Astrocyte of the cerebellum (primary cell): ENCODE results near the gene MRTFA.
A peak's percentile ranks its signal among the peaks of the same experiment; 100 is the strongest.
"Not testable (repeated sequence)": the region's sequence is repeated elsewhere in the genome, so short reads cannot be mapped to it uniquely, and the experiment has no call there.

Experiments
- DNase-seq: peaks from one replicate; pipeline ENCODE4 v3.0.0-alpha.2; 2011; ENCODE audit warnings: low read depth
- H3K4me3 ChIP-seq: 2 replicates; pipeline ENCODE4 v1.5.1; 2011; ENCODE audit warnings: mild to moderate bottlenecking, low read depth, low read length, moderate library complexity
- in situ Hi-C: cut with HindIII; loops from 2 replicates; pipeline ENCODE4 v1.10.0; 2017; ENCODE audit warnings: low sequenced_read_pairs
- TF ChIP-seq, protein P1 (sequence below): IDR thresholded peaks from 2 replicates; pipeline ENCODE4 v1.5.1; 2012; ENCODE audit warnings: low read length, low read depth, moderate library complexity, mild to moderate bottlenecking; ENCODE audit errors: missing control alignments

The MRTFA gene

DNA sequence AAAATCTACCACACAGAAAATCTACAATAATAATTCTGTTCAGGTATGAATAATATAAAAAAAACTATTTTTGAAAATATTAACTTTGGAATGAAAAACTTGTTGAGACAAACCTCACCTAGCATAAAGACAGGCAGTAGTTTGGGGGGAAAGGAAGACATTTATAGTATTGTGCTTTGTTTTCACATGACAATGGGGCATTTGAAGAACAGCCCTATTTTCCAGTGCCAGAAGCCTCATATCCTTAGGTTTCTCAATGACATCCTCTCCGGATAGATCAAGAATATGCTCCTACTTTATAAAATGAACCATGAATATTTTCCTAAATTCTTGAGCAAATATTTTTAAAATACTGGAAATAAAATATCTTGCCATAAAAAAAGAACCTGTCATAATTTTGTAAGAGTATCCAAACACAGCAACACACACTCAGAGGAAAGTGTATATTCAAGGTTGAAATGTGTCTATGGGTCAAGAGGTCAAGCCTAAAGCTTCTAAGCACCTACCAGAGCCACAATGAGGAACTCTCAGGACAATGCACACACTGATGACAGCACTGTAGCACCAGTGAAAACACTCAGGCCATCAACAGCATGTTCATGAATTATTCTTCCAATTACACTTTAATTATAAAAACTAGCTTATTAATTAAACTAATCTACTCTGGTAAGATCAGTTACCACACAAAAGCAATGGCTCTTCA is 68.7 kb downstream of the MRTFA start:
- no peak for DNase-seq
- TF ChIP-seq, protein P1, sequence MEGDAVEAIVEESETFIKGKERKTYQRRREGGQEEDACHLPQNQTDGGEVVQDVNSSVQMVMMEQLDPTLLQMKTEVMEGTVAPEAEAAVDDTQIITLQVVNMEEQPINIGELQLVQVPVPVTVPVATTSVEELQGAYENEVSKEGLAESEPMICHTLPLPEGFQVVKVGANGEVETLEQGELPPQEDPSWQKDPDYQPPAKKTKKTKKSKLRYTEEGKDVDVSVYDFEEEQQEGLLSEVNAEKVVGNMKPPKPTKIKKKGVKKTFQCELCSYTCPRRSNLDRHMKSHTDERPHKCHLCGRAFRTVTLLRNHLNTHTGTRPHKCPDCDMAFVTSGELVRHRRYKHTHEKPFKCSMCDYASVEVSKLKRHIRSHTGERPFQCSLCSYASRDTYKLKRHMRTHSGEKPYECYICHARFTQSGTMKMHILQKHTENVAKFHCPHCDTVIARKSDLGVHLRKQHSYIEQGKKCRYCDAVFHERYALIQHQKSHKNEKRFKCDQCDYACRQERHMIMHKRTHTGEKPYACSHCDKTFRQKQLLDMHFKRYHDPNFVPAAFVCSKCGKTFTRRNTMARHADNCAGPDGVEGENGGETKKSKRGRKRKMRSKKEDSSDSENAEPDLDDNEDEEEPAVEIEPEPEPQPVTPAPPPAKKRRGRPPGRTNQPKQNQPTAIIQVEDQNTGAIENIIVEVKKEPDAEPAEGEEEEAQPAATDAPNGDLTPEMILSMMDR: no peak
- no peak overlapping the region for H3K4me3 ChIP-seq
- in situ Hi-C loops: loop anchor here (5.0 kb wide), 1 partner anchor 35 kb away; no protein-coding TSS in a partner anchor

DNA sequence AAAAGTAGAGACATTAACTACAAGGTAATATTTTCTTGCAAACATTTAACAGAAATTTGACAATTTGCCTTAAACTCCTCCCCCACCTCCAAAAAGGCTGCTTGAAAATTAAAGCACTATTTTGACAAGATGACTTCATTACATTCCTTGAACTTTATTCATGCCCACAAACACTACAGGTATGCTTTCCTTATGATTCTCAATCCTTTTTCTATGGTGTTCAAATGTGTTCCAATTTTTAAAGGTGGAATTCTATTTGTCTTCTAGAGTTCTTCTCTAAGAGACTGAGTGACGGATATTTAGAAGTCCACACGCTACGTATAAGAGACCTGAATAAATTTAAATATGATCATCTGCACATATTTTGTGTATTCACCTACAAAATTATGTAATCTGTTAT is 69.4 kb downstream of the MRTFA start:
- in situ Hi-C loops: loop anchor here (5.0 kb wide), 1 partner anchor 35 kb away; no protein-coding TSS in a partner anchor
- H3K4me3 ChIP-seq: no peak overlapping the region
- DNase-seq: peak; percentile 33
- TF ChIP-seq, protein P1: no peak

DNA sequence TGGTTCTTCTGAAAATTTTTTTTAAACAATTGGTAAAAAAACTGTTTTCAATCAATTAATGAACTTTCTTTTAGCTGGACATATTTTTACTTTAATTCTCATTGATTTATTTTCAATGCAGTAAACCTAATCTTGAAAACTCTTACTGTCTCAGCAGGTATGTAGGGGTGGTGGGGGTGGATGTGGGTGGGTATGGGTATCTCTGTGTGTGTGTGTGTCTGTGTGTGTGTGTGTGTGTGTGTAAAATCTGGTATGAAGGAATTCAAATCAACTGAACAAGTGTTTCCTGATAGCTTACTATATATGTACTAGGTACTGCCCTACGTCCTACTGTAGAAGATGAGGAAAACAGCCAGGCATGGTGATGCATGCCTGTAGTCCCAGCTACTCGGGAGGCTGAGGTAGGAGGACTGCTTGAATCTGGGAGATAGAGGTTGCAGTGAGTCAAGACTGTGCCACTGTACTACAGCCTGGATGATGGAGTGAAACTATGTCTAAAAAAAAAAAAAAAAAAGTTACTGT is 75.5 kb downstream of the MRTFA start:
- TF ChIP-seq, protein P1: no peak
- in situ Hi-C loops: no loop called here
- no peak overlapping the region for H3K4me3 ChIP-seq
- DNase-seq: no peak

DNA sequence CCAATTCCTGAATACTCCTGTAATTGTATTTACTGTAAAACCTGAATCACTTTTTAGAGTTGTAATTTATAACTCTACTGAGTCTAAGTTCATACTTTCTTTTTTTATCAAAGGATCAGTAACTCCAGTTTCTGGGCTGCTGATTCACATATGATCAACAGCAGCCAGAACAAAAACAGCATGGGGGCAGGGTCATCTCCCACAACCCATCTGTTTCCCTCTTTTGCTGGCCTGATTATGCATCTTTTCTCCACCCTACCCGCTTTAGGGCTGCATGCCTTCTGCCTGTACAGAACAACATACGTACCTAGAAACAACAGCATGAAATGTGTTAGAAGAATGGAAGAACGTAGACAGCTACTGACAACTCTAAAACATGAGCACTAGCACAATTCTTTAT is 76.0 kb downstream of the MRTFA start:
- in situ Hi-C loops: no loop called here
- H3K4me3 ChIP-seq: no peak overlapping the region
- TF ChIP-seq, protein P1: no peak
- peak; percentile 52 for DNase-seq

DNA sequence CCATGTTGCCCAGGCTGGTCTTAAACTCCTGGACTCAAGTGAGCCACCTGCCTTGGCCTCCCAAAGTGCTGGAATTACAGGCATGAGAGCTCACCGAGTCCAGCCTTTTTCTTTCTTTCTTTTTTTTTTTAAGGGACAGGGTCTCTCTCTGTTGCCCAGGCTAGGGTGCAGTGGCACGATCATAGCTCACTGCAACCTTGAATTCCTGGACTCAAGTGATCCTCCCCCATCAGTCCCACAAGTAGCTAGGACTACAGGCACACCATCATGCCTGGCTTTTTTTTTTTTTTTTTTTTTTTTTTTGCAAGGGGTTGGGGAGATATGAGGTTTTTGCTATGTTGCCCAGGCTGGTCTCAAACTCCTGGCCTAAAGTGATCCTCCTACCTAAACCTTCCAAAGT is 78.5 kb downstream of the MRTFA start:
- H3K4me3 ChIP-seq: no peak overlapping the region
- in situ Hi-C loops: no loop called here
- TF ChIP-seq, protein P1: no peak
- no peak for DNase-seq

DNA sequence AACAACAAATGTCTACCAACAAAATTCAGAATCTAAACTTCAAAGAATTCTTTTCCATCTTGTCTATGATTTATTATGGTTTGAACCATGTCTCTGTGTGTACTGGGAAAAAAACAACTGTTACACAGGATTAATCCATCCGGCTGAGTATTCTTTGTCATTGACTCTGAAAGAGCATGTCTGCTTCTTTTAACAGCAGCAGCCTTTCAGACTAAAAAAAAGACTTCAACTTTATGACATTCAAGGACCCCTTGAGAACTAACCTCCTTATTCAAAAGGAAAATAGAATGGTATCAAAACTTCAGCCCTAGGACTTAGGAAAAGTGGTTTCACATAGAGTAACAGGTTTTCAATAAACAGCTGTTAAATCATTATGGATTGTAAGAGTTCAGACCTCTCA is 79.9 kb downstream of the MRTFA start:
- TF ChIP-seq, protein P1: no peak
- in situ Hi-C loops: no loop called here
- no peak overlapping the region for H3K4me3 ChIP-seq
- no peak for DNase-seq

DNA sequence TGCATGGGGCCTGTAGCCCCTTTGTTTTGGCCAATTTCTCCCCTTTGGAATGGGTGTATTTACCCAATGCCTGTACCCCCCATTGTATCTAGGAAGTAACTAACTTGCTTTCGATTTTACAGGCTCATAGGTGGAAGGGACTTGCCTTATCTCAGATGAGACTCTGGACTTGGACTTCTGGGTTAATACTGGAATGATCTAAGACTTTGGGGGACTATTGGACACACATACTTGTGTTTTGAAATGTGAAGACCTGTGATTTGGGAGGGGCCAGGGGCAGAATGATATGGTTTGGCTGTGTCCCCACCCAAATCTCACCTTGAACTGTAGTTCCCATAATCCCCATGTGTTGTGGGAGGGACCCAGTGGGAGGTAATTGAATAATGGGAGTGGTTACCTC is 82.5 kb downstream of the MRTFA start:
- H3K4me3 ChIP-seq, DNase-seq, in situ Hi-C loops: not testable (repeated sequence)
